Naive thymus-derived CD8-positive, alpha-beta T cell (primary cell): ENCODE data around the gene CRYZ. TPM values are rescaled to one million over a fixed set of nuclear protein-coding genes. Genes with fewer than 3 reads are reported as not detected.

ENCODE experiments used
- ATAC-seq, 2 donors: fragments of 150-1000 bp; cut with Tn5 transposase in 1 of 2; sonication (Bioruptor Pico), chemical (Tn5 transposase) in 1 of 2; 1 replicate in 1 of 2; 2 replicates in 1 of 2; pipeline ENCODE4 v1.10.0; 2021; ENCODE audit warnings: mild to moderate bottlenecking in 2 of 2, moderate library complexity in 2 of 2
- POLR2A ChIA-PET: fragments of 350-600 bp; sonication (Branson Sonifier 250); formaldehyde crosslinking; loops from one replicate; lab custom pipeline; 2021; ENCODE audit warnings: antibody characterized with exemption; lab: Charles Lee
- DNase-seq, 10 donors: peaks; one replicate each; pipeline versions ENCODE4 v3.0.0 to v3.0.0-alpha.2; 2020 to 2022
- H3K27ac Mint-ChIP-seq, 10 donors: one replicate each; pipeline ENCODE4 v1.8.0; 2020 to 2022; ENCODE audit warnings: mild to moderate bottlenecking in 10 of 10, mixed read lengths in 10 of 10, moderate library complexity in 4 of 10, inconsistent platforms in 1 of 10
- H3K27me3 Mint-ChIP-seq, 5 donors: one replicate each; pipeline ENCODE4 v1.8.0; 2021 to 2022; ENCODE audit warnings: mixed read lengths in 5 of 5
- H3K36me3 Mint-ChIP-seq, 3 donors: one replicate each; pipeline ENCODE4 v1.8.0; 2020 to 2022; ENCODE audit warnings: mixed read lengths in 3 of 3, mild to moderate bottlenecking in 2 of 3, inconsistent platforms in 1 of 3
- H3K4me1 Mint-ChIP-seq, 4 donors: one replicate each; pipeline ENCODE4 v1.8.0; 2021 to 2022; ENCODE audit warnings: mixed read lengths in 4 of 4
- H3K4me3 Mint-ChIP-seq, 10 donors: one replicate each; pipeline ENCODE4 v1.8.0; 2020 to 2022; ENCODE audit warnings: mild to moderate bottlenecking in 10 of 10, mixed read lengths in 10 of 10, moderate library complexity in 6 of 10, inconsistent platforms in 1 of 10
- H3K9me3 Mint-ChIP-seq, 9 donors: one replicate each; pipeline ENCODE4 v1.8.0; 2020 to 2022; ENCODE audit warnings: mixed read lengths in 9 of 9, mild to moderate bottlenecking in 3 of 9, inconsistent platforms in 1 of 9, moderate library complexity in 1 of 9
- polyA plus RNA-seq, 3 donors: library from polyadenylated mRNA; unstranded; fragments of 300-500 nt; fragmentation: Illumina TruSeq; gene quantifications; one replicate each; pipeline ENCODE4 v1.2.3, GENCODE V29; 2021
- total RNA-seq, 8 experiments: library from RNA in 2 of 8; stranded (reverse) in 2 of 8; gene quantifications; one replicate each; pipeline ENCODE4 v1.2.3 and lab custom pipeline; 2021 to 2026

Gene CRYZ
- total and polyA plus RNA-seq, 5 experiments from 2014 or later: 18.2 to 42.1 (median 31.4) TPM

DNA sequence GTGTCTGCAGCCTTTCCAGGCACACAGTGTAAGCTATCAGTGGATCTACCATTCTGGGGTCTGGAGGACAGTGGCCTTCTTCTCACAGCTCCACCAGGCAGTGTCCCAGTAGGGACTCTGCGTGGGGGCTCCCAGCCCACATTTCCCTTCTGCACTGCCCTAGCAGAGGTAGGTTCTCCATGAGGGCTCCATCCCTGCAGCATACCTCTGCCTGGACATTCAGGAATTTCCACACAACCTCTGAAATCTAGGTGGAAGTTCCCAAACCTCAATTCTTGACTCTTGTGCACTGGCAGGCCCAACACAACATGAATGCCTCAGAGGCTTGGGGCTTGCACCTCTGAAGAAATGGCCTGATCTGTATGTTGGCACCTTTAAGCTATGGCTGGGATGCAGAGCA, 6.8 kb downstream of the CRYZ start:
- no peak for DNase-seq
- POLR2A ChIA-PET: no interaction called here
- Mint-ChIP-seq H3K9me3 (peaks cover 0 to 8% (median 4%) of the 10 kb centered on the region in 9 donors), H3K4me1 (peaks cover 8 to 39% (median 22%) of the 10 kb centered on the region in 4 donors), H3K27ac (no peak overlapping the region), H3K27me3 (no peaks in the 10 kb centered on the region), H3K4me3 (no peak overlapping the region), H3K36me3 (peaks cover 29 to 65% (median 60%) of the 10 kb centered on the region in 3 donors)
- no peak for ATAC-seq

DNA sequence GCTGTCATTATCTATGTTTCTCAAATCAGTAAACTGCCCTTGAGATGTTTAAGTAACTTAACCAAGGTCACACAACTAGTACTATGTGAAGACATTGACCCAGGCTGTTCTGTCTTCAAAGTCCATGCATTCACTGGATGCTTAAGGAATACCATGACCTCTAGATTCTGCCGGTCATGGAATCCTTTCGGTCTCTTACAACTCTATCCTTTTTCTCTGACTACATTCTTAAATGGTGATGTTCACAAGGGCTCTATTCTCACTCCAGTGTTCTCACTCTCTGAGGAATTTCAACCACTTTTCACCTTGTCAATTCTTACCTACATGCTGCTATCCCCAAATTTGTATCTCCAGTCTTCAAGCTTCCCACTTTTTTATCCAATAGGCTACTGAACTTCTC, 15.2 kb downstream of the CRYZ start:
- no peaks in the 10 kb centered on the region for H3K27me3 Mint-ChIP-seq
- H3K4me3 Mint-ChIP-seq: no peak overlapping the region
- no peaks in the 10 kb centered on the region for H3K9me3 Mint-ChIP-seq
- no peak overlapping the region for H3K27ac Mint-ChIP-seq
- peaks cover 16 to 45% (median 20%) of the 10 kb centered on the region in 3 donors for H3K36me3 Mint-ChIP-seq
- DNase-seq: no peak
- H3K4me1 Mint-ChIP-seq: peaks cover 0 to 2% (median under 1%) of the 10 kb centered on the region in 4 donors
- POLR2A ChIA-PET: no interaction called here
- ATAC-seq: no peak

DNA sequence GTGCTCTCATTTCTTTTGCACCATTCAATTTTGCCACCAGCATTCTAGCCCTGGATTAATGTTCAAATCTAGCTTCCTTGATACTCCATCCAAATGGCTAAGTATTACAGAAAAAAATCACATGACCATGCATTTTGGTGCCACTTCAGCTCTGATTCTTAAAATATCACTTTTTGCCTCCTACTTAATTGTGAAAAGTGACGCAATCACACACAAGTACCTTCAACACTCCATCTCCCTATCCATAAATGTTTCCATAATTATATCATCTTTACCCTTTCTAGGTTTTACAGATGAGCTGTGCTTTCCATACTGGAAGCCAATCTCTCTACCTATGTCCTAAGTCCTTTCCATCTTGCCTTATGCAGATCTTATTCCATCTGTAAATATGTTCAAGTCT, 16.0 kb downstream of the CRYZ start:
- H3K36me3 Mint-ChIP-seq: peaks cover 13 to 45% (median 21%) of the 10 kb centered on the region in 3 donors
- H3K27ac Mint-ChIP-seq: no peak overlapping the region
- no peak overlapping the region for H3K4me3 Mint-ChIP-seq
- POLR2A ChIA-PET: no interaction called here
- no peaks in the 10 kb centered on the region for H3K27me3 Mint-ChIP-seq
- peaks cover 0 to 2% (median under 1%) of the 10 kb centered on the region in 4 donors for H3K4me1 Mint-ChIP-seq
- no peaks in the 10 kb centered on the region for H3K9me3 Mint-ChIP-seq
- DNase-seq (no peak), ATAC-seq (no peak)

DNA sequence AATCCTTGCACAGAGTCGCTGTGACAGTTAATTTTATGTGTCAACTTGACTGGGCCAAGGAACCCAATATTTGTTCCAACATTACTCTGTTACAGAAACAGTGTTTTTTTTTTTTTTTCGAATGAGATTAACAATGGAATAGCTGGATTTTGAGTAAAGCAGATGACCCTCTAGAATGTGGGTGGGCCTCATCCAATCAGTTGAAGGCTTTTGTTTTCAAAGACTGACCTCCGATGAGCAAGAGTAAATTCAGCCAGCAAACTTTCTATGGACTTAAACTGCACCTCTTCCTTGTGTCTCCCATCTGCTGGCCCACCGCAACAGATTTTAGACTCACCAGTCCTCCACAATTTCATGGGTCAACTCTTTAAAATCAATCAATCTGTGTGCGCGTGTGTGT, 17.0 kb downstream of the CRYZ start:
- H3K4me1 Mint-ChIP-seq: peaks cover 0 to 2% (median under 1%) of the 10 kb centered on the region in 4 donors
- peaks cover 3 to 45% (median 16%) of the 10 kb centered on the region in 3 donors for H3K36me3 Mint-ChIP-seq
- H3K9me3 Mint-ChIP-seq: no peaks in the 10 kb centered on the region
- POLR2A ChIA-PET: no interaction called here
- H3K4me3 Mint-ChIP-seq: no peak overlapping the region
- H3K27me3 Mint-ChIP-seq: no peaks in the 10 kb centered on the region
- no peak for DNase-seq
- no peak overlapping the region for H3K27ac Mint-ChIP-seq
- no peak for ATAC-seq

DNA sequence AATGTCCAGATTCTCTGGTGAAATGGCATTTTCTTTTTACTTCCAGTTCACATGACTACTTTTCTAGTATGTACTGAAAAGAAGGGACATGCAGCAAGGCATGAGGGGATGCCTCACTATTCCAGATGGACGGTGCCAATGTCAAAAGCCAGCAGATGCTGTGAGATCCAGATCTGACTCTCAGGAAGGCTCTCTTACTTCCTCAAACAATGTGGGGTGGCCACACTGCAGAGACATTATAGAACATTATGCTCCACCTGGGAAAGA, 17.7 kb downstream of the CRYZ start:
- no peaks in the 10 kb centered on the region for H3K9me3 Mint-ChIP-seq
- ATAC-seq: no peak
- H3K4me3 Mint-ChIP-seq: no peak overlapping the region
- H3K36me3 Mint-ChIP-seq: peaks cover 0 to 45% (median 18%) of the 10 kb centered on the region in 3 donors
- DNase-seq: no peak
- peaks cover 0 to 3% (median 1%) of the 10 kb centered on the region in 4 donors for H3K4me1 Mint-ChIP-seq
- no peaks in the 10 kb centered on the region for H3K27me3 Mint-ChIP-seq
- POLR2A ChIA-PET: no interaction called here
- no peak overlapping the region for H3K27ac Mint-ChIP-seq

DNA sequence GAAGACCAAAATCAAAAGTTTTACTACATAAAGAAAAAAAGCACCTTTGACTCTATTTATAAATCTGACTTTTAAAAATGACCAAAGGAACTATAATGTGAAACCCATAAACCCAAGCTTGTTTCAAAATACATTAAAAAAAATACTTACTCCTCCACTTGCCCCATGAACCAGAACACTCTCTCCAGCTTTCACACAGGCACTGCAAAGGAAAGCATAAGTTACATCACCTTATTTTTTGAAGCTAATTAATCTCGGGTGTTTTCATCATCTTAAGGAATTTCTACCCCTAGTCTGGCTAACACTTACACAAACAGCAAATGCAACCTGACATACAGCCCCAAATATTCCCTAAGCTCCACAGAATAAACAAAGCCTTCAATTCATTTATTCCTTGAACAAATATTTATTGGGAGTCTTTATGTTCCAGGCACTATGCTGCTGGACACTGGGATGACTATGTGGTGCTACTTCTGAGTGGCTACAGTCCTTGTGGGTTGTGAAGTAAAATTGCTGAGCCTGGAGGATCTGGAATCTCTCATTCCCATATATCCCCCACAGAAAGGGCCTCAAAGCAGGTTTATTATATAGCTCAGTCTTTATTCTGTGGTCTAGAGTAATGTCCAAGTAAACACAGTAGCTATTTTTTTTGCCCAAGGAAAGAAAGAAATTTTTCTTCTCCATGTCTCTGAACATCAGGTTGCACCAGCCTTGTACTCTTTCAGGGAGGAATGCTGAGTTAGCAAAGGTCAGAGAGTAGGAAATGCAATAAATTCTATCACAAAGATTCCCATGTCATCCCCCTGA, 18.2 kb downstream of the CRYZ start:
- Mint-ChIP-seq H3K27ac (no peak overlapping the region), H3K4me3 (no peak overlapping the region), H3K36me3 (peaks cover 0 to 45% (median 21%) of the 10 kb centered on the region in 3 donors), H3K4me1 (peaks cover 0 to 3% (median 1%) of the 10 kb centered on the region in 4 donors), H3K9me3 (no peaks in the 10 kb centered on the region), H3K27me3 (no peaks in the 10 kb centered on the region)
- no peak for ATAC-seq
- no peak for DNase-seq
- POLR2A ChIA-PET: no interaction called here

DNA sequence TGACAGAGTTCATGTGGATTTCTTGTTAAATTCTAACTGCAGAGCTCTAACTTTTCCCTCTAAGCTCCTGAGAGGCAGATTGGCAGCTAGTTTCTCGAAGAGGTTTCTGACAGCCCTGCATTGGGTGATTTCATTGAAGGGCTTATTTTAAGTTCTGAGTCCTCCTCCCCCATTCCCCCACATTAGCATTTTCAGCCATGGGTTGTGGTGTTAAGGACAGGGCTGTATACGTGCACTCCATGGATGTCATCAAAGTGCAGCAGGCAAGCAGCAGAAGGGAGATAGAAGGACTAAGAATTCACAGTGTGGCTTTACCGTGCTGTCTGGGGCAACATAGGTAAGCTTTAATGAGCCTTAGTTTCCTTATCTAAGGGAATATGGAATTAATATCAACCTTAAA, 19.0 kb downstream of the CRYZ start:
- DNase-seq (no peak), ATAC-seq (no peak)
- POLR2A ChIA-PET: no interaction called here
- H3K9me3 Mint-ChIP-seq: no peaks in the 10 kb centered on the region
- peaks cover 3 to 52% (median 25%) of the 10 kb centered on the region in 3 donors for H3K36me3 Mint-ChIP-seq
- no peak overlapping the region for H3K4me3 Mint-ChIP-seq
- H3K27me3 Mint-ChIP-seq: no peaks in the 10 kb centered on the region
- peaks cover 0 to 5% (median 1%) of the 10 kb centered on the region in 4 donors for H3K4me1 Mint-ChIP-seq
- no peak overlapping the region for H3K27ac Mint-ChIP-seq

DNA sequence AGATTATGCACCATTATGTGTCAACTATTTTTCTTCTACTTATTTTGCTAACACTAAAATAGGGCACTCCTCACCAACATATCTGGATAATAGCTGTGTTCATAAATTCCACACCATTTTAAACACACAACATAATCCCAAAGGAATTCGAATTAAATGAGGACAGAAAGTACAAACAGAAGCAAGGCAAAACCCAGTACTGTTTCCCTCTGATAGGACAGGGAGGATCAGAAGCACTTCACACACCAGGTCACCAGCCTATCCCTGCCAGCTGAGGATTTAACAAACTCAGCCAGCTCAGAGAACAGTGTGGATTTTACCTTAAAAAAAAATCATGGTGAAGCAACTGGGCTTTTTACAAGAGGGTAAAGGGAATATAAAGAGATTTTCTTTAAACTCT, 20.0 kb downstream of the CRYZ start:
- POLR2A ChIA-PET: no interaction called here
- no peak overlapping the region for H3K4me3 Mint-ChIP-seq
- DNase-seq (no peak), ATAC-seq (no peak)
- peaks cover 0 to 11% (median 1%) of the 10 kb centered on the region in 4 donors for H3K4me1 Mint-ChIP-seq
- peaks cover 6 to 62% (median 30%) of the 10 kb centered on the region in 3 donors for H3K36me3 Mint-ChIP-seq
- no peak overlapping the region for H3K27ac Mint-ChIP-seq
- H3K9me3 Mint-ChIP-seq: no peaks in the 10 kb centered on the region
- H3K27me3 Mint-ChIP-seq: no peaks in the 10 kb centered on the region

DNA sequence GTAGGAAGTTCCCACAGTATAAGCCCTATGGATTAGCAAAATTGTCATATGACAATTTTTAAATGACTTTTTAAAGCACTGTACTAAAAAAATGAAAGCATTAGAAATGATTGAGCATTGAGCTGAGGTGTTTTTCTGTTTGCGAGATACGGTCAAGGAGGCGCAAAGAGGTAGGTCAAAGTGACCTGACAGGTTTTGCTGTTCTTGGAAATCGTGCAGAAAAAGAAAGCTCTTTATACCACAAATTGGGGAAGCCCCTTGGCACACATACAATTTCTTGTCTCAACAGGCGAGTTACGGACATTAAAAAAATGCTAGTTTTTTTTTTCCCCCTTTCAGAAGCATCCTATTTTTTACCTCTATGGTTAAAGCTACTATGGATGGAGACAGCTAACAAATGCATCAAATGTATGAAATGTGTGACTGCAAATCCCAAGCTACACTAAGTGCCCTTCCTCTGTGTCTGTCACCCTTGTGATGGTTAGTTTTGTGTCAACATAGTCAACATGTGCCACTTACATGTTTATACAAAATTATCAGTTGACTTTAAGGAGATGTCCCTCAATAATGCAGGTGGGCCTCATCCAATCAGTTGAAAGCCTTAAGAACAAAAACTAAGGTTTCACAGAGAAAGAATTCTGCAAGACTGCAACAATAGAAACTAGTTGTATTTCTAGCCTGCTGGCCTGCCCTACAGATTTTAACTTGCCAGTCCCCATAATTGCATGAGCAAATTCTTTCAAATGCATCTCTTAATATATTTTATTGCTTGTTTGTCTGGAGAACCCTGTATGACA, 29.3 kb downstream of the CRYZ start:
- POLR2A ChIA-PET: no interaction called here
- Mint-ChIP-seq H3K4me3 (no peak overlapping the region), H3K27ac (peak overlapping the region in 1 of 10 donors; percentile 31), H3K4me1 (peaks cover 0 to 9% (median 0%) of the 10 kb centered on the region in 4 donors), H3K9me3 (no peaks in the 10 kb centered on the region), H3K27me3 (no peaks in the 10 kb centered on the region), H3K36me3 (peaks cover 22 to 59% (median 39%) of the 10 kb centered on the region in 3 donors)
- no peak for ATAC-seq
- no peak for DNase-seq

DNA sequence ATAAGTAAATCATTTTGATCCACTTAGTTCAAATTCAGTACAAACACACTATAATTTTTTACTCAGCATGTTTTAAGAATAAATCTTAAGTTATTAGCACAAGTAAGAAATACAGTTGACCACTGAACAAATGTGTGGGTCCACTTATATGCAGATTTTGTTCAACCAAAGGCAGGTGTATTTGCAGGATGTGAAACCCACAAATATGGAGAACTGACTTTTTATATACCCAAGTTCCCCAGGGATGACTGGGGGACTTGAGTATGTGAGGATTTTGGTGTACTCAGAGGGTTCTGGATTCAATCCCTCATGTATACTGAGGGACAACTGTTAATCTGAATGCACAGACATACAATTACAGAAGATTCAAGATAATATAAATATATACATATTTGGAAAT, 33.5 kb downstream of the CRYZ start:
- H3K4me1 Mint-ChIP-seq: no peaks in the 10 kb centered on the region
- no peaks in the 10 kb centered on the region for H3K9me3 Mint-ChIP-seq
- no peaks in the 10 kb centered on the region for H3K27me3 Mint-ChIP-seq
- ATAC-seq (no peak), DNase-seq (no peak)
- no peak overlapping the region for H3K27ac Mint-ChIP-seq
- POLR2A ChIA-PET: no interaction called here
- H3K36me3 Mint-ChIP-seq: peaks cover 14 to 20% (median 15%) of the 10 kb centered on the region in 3 donors
- H3K4me3 Mint-ChIP-seq: no peak overlapping the region

DNA sequence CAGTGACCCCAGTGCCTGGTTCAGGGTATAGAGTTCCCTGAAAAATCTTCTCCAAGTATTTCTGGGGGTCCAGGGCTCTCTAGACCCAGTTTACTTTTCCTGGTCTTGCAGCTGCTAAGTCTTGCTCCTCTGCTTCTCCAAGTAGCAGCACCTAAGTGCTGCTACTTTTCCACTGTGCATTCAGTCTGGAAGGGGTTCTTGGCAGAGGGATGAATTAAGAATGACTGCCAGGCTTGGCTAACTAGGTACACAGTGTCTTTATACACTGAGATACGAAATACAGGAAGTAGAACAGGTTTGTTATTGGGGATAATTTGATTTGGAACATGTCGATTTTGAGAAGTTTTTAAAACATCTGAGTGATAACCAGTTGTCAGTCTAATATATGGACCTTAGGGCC, 35.0 kb downstream of the CRYZ start:
- Mint-ChIP-seq H3K4me3 (no peak overlapping the region), H3K27ac (no peak overlapping the region)

DNA sequence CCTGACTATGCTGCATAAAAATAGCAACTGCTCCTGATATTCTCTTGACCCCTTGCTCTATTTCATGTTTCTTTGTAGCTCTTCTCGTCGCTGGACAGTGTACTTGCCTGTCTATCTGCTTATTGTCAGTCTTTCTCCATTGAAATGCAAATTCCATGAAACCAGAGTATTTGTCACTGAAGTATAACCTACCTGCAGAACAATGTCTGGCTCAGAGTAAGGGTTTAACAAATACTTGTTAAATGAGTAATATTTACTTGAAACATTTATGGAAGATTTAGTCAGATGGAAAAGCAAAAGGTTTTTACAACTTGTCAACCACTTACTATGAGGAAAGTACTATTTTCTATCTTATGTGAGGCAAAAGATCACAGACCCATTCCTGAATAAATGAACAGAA, 39.4 kb downstream of the CRYZ start:
- Mint-ChIP-seq H3K27ac (no peak overlapping the region), H3K4me1 (no peaks in the 10 kb centered on the region), H3K27me3 (peaks cover 0 to 2% (median 0%) of the 10 kb centered on the region in 5 donors), H3K36me3 (no peaks in the 10 kb centered on the region), H3K9me3 (no peaks in the 10 kb centered on the region), H3K4me3 (no peak overlapping the region)
- ATAC-seq (no peak), DNase-seq (no peak)
- POLR2A ChIA-PET: no interaction called here

More for the DNA sequence above, 35.0 kb downstream of the CRYZ start:
- H3K9me3 Mint-ChIP-seq: no peaks in the 10 kb centered on the region
- no peak for DNase-seq
- no peaks in the 10 kb centered on the region for H3K4me1 Mint-ChIP-seq
- peaks cover under 1 to 5% (median 2%) of the 10 kb centered on the region in 3 donors for H3K36me3 Mint-ChIP-seq
- H3K27me3 Mint-ChIP-seq: peaks cover 0 to 2% (median 0%) of the 10 kb centered on the region in 5 donors
- POLR2A ChIA-PET: no interaction called here
- ATAC-seq: no peak

DNA sequence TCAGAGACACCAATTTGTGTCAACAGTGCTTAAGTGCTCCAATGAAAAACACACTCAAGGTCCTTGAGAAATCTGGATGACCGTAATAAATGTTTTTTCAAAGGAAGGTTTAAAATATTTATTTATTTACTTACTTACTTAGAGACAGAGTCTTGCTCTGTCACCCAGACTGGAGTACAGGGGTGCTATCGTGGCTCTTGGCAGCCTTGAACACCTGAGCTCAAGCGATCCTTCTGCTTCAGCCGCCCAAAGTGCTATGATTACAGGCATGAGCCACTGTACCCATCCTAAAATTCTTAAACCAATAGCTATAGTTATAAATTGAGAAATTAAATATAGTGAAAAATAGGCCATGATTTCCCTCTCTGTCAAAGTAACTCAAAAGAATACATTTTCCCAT, 41.9 kb downstream of the CRYZ start:
- no peak overlapping the region for H3K27ac Mint-ChIP-seq
- DNase-seq (no peak), ATAC-seq (no peak)
- no peaks in the 10 kb centered on the region for H3K9me3 Mint-ChIP-seq
- peaks cover 0 to 2% (median 0%) of the 10 kb centered on the region in 5 donors for H3K27me3 Mint-ChIP-seq
- H3K36me3 Mint-ChIP-seq: no peaks in the 10 kb centered on the region
- no peak overlapping the region for H3K4me3 Mint-ChIP-seq
- H3K4me1 Mint-ChIP-seq: no peaks in the 10 kb centered on the region
- POLR2A ChIA-PET: no interaction called here
